CD4-positive, alpha-beta T cell treated with Interleukin-17A for 1 hour (primary cell): ENCODE measurements around the gene THEMIS.
"Not testable (repeated sequence)": the region's sequence is repeated elsewhere in the genome, so short reads cannot be mapped to it uniquely, and the experiment has no call there.

ENCODE experiments used
- DNase-seq: peaks from one replicate; pipeline ENCODE4 v3.0.0-alpha.2; 2020

The THEMIS gene

GRCh38 chr6:127792616-127793015 is 108.2 kb downstream of the THEMIS start:
- peak; percentile 19 for DNase-seq

- DNase-seq = no peak
Measured at GRCh38 chr6:127791779-127792528, 108.9 kb downstream of the THEMIS start.

- DNase-seq = no peak
Measured at GRCh38 chr6:127790571-127790970, 110.3 kb downstream of the THEMIS start.

- no peak for DNase-seq
Measured at GRCh38 chr6:127786109-127786508, 114.7 kb downstream of the THEMIS start.

- DNase-seq = no peak
Measured at GRCh38 chr6:127784468-127784867, 116.4 kb downstream of the THEMIS start.

GRCh38 chr6:127781636-127782272 is 119.1 kb downstream of the THEMIS start:
- DNase-seq = not testable (repeated sequence)

- DNase-seq = no peak
Measured at GRCh38 chr6:127776320-127776719, 124.5 kb downstream of the THEMIS start.

GRCh38 chr6:127775371-127775770 is 125.5 kb downstream of the THEMIS start:
- no peak for DNase-seq

- DNase-seq = no peak
Measured at GRCh38 chr6:127768745-127769144, 132.1 kb downstream of the THEMIS start.

GRCh38 chr6:127768223-127768622 is 132.6 kb downstream of the THEMIS start:
- no peak for DNase-seq

GRCh38 chr6:127765949-127766348 is 134.9 kb downstream of the THEMIS start:
- no peak for DNase-seq

- DNase-seq = no peak
Measured at GRCh38 chr6:127762284-127762683, 138.6 kb downstream of the THEMIS start.

GRCh38 chr6:127761084-127761483 is 139.8 kb downstream of the THEMIS start:
- no peak for DNase-seq

- DNase-seq = no peak
Measured at GRCh38 chr6:127749095-127749494, 151.8 kb downstream of the THEMIS start.

- no peak for DNase-seq
Measured at GRCh38 chr6:127748290-127748689, 152.6 kb downstream of the THEMIS start.

- DNase-seq = no peak
Measured at GRCh38 chr6:127738423-127738822, 162.4 kb downstream of the THEMIS start.

GRCh38 chr6:127737768-127738167 is 163.1 kb downstream of the THEMIS start:
- DNase-seq = no peak

- DNase-seq = peak; percentile 79
Measured at GRCh38 chr6:127737009-127737486, 163.8 kb downstream of the THEMIS start.

- no peak for DNase-seq
Measured at GRCh38 chr6:127732927-127733326, 167.9 kb downstream of the THEMIS start.

- no peak for DNase-seq
Measured at GRCh38 chr6:127727260-127727953, 173.5 kb downstream of the THEMIS start.

GRCh38 chr6:127725821-127726220 is 175.0 kb downstream of the THEMIS start:
- DNase-seq = no peak

GRCh38 chr6:127718694-127719093 is 182.2 kb downstream of the THEMIS start:
- DNase-seq = no peak

- no peak for DNase-seq
Measured at GRCh38 chr6:127717384-127717783, 183.5 kb downstream of the THEMIS start.

- DNase-seq = no peak
Measured at GRCh38 chr6:127716465-127716864, 184.4 kb downstream of the THEMIS start.
